AG20443 (cell line): ENCODE measurements around the gene MECP2.

Experiments used
- DNase-seq: peaks from one replicate; pipeline ENCODE4 v3.0.0; 2012; ENCODE audit warnings: low spot score, mixed read lengths

The MECP2 gene

DNA sequence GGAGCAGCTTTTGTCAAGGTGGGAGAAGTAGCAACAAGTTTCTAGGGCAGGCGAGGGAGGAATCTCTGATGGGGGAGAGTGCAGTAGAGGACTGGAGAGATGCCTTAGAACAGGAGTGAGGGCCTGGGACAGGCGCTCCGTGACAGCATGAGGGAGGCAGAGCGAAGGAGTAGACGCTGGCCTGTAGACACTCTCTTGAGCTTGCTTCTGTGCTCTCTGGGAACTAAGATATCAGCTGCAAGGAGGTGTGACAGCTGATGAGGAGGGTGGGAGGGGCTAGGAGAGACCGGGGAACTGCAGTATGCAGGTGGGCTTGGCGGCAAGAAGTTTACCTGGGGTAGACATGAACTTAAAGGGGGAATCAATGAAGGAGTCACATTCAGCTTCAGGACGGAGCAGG lies 35.7 kb downstream of the MECP2 start:
- no peak for DNase-seq

DNA sequence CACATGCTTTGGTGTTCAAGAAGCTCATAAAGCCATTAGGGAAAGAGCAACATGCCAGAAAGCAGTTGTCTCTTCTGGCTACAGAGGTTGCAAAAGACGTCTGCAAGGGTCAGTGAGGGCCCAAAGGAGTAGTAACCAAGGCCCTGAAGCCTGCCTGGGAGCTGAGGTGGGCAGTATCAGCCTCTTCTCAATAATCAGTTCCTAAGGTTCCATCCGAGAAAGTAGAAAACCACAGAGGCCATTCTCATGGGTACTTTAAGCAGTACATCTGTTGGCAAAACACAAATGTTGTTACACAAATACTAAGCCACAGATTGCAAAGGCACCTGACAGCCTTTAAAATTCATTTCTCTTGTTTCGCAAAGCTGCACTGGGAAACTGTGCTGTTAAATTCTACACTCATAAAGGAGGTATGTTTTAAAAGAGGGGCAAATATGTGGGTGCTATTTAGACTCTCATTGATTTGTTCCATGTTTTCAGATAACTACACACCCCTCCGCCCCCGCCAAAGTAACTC lies 37.7 kb downstream of the MECP2 start:
- DNase-seq, result no peak

DNA sequence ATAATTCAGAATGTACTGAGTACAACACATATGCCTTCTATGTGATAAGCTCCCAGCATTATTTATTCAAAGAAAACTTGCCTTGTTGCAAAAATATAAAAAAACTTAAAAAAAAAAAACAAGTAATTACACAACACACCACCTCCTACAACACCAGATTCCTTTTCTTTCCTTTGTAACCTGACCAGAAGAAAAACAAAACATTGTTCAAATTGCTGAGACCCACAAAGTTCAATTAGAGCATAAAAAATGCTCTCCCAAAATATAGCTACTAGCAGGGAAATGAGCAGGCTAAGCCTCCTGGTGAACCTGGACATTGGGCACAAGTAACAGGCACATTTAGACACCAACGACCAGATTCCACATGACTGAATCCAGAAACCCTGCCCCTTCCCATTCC lies 38.3 kb downstream of the MECP2 start:
- DNase-seq, result peak; percentile 11

DNA sequence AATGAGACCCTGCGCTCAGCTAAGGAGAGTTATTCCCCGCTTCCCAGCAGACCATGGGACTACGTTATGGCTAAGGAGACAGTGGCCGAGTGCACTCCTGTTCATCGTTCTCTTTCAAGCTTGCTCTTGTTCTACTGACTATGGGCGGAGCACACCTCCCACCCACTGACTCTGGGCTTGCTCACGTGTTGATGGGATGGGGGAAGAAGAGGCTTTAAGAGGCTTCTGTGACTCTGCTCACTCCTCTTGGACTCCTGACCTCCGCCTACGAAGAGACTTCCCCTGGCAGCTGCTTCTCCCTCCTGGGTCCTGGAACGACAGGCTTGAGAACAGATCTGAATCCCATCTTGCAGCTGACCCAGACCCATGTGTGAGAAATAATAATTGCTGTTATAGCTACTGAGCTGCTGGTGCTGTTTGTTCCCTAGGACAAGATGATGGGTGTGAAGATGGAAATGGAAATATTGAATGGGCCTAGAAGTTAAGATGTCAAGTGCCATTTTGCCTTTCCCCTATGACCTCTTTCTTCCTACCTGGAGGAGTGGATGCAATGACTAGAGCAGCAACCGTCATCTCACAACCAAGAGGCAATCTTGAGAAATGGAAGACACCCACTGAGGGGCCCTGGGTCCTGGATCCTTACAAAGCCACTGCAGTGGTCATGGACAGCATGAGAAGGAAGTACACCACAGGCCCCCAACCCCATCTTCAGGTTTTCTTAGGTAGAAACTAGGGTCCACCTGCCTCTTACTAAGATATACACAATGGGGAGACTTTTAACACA lies 39.1 kb downstream of the MECP2 start:
- DNase-seq, result no peak

DNA sequence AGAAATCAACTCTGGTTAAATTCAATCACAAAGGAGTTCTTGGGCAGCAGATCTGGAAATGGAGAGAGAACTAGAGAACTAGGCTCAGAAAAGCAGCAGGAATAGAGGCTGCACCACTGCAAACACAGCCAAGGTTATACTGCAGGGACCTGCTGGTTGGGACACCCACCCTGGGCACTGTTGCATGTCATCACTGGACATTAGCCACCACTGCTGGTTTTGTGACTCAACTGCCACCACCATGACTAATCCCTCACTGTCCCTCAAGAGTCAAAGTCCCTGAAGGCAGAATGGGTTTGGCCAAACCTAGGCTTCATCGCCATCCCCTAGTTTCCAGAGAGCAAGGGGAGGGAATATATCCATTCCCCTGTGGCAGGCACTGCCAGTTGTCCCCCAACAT lies 39.7 kb downstream of the MECP2 start:
- no peak for DNase-seq

DNA sequence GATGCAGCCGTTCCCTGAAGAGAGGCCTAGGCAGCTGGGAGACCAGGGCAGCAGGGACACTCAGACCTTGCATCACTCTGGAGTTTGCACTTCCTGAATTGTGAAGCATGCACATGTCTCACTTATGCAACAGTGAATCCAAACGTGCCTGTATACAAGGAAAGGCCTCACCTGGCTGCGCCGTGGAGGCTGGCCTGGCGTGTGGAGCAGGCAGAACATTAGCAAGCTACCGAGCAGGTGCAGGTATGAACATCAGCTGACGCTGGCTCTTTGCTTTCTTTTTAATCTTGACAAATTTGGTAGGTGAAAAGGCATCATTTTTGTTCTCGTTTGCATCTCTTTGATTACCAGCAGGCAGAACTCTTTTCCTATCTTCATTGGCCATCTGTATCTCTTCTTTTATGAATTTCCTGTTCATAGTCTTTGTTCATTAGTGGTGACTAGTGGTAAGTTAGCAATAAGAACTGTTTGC lies 40.7 kb downstream of the MECP2 start:
- DNase-seq, result no peak

DNA sequence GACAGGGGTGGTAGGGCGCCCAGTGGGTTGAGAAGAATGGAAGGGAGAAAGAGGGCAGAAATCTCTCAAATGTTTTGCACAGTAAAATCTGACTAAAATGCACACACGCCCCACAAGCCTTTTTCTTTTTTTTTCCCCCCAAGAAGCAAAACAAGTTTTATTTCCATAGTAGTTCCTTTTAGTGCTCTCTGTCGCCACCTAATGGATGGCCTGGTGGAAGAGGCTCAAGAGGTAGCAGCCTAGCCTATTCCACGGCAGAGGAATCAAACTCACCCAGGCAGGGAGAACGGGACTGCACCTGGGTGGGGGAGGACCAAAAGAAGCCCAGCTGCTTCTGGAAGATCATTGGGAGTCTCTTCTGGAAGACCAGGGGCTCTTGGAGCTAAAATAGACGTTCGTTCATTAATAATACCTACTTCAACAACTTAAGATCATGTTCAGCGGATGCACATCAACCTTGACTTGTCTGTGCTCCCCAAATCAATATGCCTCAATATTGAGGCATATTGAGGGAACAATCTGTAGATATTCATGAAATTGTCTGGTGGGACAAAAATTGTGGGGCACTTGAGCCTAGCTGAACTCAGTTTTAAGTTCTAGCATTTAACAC lies 46.2 kb downstream of the MECP2 start:
- DNase-seq, result peak; percentile 56

DNA sequence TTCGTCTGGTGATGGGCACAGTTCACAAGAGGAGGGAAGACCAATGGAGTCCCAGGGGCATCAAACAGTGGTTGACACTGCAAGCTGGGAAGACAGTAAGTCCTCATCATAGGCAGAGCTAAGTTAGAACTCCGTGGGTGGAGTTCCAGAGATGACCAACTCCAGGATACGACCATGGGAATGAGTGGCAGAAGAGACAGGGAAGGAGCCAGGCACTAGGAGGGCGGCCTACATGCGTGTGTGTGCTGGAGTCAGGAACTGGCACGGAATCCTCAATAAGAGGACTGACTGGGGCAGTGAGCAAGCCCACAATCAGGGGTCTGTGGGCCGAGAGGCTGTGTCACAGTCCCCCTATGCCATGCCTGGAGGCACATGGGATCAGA lies 47.4 kb downstream of the MECP2 start:
- peak; percentile 35 for DNase-seq

DNA sequence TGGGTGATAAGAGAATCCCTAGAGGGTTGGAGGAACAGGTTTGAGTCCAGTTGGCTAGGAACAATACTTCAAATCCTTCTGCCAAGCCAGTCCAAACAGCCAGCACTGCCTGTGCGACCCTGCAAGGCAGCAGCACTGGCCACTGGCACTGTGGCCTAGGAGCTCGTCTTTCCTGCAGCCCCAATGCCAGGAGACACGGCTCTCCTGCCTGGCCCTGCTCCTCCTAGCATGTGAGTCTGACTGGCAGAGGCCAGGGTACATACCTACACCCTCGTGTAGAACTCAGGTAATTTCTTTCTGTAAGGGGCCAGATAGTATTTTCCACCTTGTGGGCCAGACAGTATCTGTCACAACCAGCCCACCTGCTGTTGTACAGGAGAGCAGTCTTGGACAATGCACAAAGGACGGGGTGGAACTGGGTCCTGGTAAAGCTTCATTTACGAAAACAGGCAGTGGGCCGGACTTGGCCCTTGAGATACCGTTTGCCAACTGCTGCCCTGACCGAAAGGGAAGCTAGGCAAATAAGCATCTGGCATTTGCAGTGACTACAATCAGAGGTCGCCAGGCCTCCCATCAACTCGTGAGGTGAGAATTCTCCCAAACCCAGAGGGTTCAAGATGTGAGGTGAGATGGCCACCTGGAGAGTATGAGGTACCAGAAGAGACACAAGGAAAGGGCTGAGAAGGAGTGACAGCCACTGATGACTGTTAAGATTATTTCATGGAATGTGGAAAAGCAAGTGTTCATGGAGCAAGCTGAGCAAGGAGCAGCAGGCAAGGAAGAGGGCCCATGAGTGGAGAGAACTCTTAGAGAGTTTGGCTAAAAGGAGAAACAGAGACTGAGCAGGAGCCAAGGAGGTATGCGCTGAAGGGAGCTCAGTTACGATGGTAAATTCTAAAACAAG lies 48.1 kb downstream of the MECP2 start:
- DNase-seq, result no peak

DNA sequence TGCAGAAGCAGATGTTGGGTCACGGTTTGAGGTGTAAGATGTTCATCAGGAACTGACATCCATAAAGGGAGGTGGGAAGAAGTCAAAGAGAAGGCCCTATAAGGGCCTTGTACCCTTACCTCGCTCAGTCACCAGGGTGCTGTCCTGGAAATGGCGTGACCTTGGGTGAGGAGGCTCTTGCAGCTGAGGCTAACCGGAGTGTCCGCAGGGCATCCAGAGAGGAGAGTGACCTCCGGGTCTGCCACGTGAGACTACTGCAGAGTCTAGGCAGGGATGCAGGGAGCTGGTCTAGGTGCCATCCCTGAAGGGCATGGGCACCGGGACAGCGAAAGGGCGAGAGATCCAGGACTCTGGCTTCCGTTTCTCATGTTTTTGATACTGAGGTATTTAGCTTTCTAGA lies 49.1 kb downstream of the MECP2 start:
- DNase-seq, result no peak

DNA sequence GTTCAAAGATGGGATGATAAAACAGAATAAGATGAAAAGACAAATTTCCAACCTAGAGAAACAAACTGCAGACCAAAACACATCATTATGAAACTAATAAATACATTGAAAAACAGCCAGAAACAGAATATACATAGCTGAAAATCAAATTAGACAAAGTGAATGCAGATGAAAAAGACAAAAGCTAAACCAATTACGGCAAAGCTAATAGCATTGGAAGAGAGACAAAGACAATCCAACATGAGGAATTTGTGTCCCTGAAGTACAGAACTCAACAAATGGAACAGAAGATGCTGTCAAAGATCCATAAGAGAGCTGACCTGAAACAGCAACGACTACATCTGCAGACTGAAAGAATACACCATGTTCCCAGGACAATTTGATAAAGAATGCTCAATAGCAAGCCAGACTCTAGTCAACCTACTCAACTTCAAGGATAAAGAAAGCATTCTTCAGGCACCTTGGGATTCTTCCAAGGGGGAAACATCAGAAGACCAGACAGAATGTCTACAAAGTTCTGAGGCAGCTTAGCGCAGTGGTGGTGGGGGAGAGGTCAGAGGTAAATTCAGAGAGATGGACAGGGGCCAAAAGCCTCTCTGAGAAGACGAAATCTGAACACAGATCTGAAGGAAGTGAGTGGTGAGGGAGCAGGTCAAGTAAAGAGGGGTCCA lies 50.4 kb downstream of the MECP2 start:
- no peak for DNase-seq

DNA sequence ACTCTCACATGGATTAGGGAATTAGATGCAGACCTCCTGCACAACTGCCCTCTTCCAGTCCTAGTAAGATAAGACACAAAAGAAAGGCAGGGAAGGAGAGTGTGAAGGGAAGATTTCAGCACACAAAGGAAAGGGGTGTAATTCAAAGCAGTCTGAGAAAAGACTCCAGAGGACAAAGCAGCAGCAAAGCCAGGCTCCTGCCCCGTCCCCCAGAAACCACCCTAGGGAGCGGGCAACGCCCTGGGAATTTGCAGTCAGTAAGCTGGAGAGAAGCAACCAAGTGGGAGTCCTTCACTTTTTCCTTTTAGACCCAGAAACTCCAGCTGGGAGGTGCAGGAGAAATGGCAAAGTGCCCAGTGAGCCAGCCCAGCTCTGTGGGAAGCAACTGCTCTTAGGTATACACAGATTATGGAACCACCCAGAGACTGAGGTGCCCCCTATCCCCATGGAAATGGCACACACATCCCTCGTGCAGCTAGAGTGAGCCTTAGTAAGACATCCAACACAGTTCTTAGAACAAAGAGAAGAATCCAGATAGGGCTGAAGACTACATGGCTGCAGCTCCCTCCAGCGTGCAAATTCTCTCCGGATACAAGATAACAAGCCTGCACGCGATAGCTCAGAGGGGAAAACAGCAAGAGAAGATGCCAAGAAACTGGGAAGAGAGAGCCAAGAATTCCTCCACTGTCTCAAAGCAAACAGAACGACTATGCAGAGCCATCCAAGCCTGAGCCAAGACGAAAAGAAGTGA lies 51.3 kb downstream of the MECP2 start:
- DNase-seq, result peak; percentile 64

DNA sequence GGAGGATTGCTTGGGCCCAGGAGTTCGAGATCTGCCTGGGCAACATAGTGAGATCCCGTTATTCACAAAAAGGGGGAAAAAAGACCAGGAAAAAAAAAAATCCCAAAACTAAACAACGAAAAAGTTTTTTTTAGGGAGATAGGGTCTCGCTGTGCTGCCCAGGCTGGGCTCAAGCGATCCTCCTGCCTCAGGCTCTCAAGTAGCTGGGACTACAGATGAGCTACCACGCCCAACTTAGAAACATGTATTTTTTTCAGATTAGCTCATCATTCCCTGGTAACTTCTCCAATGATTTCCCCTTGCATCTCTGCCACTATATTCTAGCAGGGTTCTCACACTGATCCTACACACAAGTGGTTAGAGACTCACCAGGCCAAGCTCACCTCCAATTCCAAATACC lies 53.4 kb downstream of the MECP2 start:
- DNase-seq, result no peak

DNA sequence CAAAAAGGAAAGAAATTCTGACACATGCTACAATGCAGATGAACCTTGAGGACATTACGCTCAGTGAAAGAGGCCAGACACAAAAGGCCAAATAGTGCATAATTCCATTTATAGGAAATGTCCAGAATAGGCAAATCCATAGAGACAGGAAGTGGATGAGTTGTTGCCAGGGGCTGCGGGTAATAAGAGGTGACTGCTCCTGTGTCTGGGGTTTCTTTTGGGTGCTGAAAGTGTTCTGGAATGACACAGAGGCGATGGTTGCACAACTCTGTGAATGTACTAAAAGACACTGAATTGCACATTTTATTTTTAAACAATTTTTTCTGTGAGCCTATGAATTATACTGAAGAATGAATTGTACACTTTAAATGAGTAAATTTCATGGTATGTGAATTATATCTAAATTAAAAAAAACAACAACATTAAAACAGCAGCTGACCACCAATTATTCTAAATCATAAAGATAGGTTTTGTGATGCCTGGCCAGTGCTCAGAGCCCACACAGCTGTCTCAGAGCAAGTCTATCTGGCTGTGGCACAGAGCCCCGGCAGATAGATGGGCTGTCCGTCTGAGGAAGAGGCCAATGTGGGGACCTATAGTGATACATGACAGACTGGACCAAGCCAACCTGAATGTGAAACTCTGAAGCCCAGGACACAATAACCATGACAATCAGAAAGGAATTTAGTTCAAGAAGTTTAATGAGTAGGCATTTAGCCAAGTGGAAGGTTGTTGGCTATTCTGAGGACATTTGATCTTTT lies 54.3 kb downstream of the MECP2 start:
- no peak for DNase-seq

DNA sequence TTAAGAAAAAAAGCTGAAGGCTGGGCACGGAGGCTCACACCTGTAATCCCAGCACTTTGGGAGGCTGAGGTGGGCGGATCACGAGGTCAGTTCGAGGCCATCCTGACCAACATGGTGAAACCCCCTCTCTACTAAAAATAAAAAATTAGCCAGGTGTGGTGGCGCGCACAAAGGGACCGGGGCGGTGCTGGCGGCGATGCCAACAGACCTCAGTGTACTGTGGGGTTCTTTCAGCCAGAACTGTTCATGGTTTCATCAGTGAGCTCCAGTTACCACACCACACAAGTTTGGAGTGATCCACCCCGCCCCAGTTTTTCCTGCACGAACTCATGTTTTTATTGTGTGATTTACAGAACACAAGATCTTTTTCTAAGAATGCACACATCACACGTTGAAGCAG lies 56.7 kb downstream of the MECP2 start:
- DNase-seq, result no peak

DNA sequence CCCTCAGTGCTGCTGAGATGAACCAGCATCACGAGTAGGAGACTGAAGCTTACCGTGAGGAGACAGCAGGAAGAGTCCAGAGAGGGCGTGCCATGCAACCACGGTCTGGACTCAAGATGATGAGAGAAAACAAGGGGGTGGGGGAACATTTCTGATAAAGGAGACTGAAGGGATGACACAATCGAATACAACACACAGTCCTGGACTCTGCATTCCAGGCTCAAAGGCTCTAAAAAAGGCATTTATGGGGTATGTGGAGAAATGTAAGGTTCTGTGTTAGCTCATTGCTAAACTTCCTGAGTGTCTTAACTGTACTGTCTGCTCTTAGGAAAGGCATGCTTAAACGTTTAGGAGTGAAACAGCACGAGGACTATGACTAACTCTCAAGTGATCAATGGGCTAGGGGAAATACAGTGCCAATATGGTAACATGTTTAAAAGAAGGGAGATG lies 57.2 kb downstream of the MECP2 start:
- DNase-seq, result peak; percentile 58

DNA sequence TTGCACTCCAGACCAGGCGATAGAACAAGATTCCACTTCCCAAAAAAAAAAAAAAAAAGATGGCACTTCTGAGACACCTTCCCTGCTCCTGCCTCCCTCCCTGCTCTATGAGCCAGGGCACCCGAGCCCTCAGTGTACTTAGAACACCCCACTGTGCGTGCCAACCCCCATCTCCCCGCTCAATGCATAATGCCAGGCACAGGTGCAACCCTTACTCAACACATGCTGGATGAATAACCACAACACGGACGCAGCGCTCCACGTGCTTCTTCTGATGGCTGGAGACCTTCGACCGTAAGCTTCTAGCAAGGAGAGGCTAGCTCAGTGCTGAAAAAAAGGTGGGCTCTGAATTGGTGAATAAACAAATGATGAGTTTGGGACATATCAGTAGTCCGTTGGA lies 57.9 kb downstream of the MECP2 start:
- DNase-seq, result no peak

DNA sequence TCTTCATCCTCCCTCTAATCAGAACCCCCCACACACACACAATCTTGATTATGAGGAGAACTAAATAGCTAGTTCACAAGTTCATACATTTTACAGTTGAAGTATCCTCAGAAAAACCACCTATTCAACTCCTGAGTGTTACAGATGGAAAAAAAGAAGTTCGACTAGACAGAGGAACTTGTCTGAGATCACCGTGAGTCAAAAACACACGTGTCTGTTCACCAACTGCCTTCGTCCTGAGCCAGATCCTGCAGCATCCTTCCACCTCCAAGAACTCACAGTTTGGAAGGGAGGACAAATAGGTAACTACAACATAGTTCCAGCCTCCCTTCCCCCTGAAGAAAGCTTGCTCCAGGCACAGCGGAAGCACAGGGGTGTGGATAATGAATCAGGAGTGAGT lies 58.9 kb downstream of the MECP2 start:
- DNase-seq, result no peak

DNA sequence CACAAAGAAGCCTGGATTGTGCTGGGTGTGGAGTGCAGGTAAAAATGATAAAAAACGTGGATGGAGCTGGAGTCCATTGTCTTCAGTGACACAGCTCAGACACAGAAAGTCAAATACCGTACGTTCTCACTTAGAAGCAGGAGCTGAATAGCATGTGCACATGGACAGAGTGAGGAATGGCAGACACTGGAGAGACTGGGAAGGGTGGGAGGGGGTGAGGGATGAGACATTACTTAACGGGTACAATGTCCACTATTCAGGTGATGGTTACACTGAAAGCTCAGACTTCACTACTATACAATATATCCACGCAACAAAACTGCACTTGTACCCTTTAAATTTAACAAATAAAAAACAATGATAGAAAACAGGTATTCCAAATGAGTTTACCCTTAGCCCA lies 59.8 kb downstream of the MECP2 start:
- DNase-seq, result no peak

DNA sequence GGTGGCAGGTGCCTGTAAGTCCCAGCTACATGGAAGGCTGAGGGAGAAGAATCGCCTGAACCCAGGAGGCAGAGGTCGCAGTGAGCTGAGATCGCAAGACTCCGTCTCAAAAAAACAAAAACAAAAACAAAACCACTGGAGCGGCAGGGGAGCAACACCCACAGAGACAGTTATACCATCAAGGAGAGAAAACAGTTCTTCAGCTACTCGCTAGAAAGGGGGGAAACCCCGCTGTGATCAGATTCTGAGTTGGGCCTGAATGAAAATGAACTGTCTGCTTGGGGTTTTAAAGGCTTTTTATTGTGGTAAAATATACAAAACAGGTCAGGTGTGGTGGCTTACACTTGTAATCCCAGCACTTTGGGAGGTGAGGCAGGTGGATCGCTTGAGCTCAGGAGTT lies 61.0 kb downstream of the MECP2 start:
- DNase-seq, result no peak
